GM18519 (cell line): ENCODE data around the gene RBBP8.
"Not testable (repeated sequence)": the region's sequence is repeated elsewhere in the genome, so short reads cannot be mapped to it uniquely, and the experiment has no call there.

Source experiments
- ATAC-seq: cut with Tn5 transposase; IDR thresholded peaks from one replicate; pipeline ENCODE4 v1.9.1; 2021; ENCODE audit warnings: mild to moderate bottlenecking, moderate library complexity; ENCODE audit not compliant: unreplicated experiment, low FRiP score

Gene RBBP8

GRCh38 chr18:22933206-22933965, at the start of gene RBBP8:
Gene RBBP8, plus strand, starts transcription at chr18:22933328. Its CDS starts 3,524 bp downstream, at chr18:22936852.
- peak; percentile 45 for ATAC-seq

DNA sequence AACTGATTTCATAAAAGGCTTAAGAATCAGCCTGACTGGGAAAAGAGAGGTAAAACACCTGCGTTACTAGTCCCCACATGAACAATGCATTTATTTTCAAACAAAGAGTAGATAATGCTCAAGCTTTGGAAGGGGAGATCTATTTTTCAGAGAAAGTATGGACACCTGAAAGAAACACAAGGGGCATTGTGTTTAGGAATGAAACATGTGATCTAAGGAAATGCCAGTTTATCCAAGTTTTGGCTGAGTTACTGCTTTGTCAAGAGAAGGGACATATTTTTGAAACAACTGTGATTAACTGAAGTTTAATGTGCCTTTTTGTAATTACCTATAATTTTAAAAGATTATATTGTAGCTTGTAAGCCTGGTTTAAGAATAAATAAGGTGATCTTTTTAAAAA, 49.3 kb upstream of the RBBP8 start:
- ATAC-seq, result no peak

DNA sequence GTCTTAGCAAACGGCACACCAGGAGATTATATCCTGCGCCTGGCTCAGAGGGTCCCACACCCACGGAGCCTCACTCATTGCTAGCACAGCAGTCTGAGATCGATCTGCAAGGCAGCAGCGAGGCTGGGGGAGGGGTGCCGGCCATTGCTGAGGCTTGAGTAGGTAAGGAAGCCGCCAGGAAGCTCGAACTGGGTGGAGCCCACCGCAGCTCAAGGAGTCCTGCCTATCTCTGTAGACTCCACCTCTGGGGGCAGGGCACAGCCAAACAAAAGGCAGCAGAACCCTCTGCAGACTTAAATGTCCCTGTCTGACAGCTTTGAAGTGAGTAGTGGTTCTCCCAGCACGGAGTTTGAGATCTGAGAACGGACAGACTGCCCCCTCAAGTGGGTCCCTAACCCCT, 47.4 kb upstream of the RBBP8 start:
- ATAC-seq, result not testable (repeated sequence)

GRCh38 chr18:22899421-22899820, 33.7 kb upstream of the RBBP8 start:
- ATAC-seq, result no peak

GRCh38 chr18:22900558-22901238, 32.4 kb upstream of the RBBP8 start:
- no peak for ATAC-seq

GRCh38 chr18:22902093-22902492, 31.0 kb upstream of the RBBP8 start:
- ATAC-seq, result no peak

- ATAC-seq, result not testable (repeated sequence)
These were observed 29.9 kb upstream of the RBBP8 start for GRCh38 chr18:22903248-22903647.

GRCh38 chr18:22912149-22912548, 21.0 kb upstream of the RBBP8 start:
- ATAC-seq, result no peak

DNA sequence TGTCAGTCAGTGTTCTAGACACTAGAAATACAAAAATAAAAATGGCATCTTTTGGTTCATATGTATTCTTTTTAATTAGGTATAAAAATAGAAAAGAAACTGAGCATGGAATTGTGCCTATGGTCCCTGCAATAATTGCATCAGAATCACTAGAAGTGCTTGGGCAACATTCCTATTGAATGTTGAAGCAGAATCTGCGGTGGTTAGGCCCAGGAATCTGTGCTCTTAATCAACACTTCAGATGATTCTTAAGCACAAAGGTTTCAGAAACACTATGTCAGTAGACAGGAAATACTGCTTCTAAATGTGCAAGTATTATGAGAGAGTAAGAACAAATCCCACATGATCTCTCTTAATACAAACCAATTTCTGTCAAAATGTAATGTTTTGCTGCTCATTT, 20.3 kb upstream of the RBBP8 start:
- ATAC-seq, result no peak

DNA sequence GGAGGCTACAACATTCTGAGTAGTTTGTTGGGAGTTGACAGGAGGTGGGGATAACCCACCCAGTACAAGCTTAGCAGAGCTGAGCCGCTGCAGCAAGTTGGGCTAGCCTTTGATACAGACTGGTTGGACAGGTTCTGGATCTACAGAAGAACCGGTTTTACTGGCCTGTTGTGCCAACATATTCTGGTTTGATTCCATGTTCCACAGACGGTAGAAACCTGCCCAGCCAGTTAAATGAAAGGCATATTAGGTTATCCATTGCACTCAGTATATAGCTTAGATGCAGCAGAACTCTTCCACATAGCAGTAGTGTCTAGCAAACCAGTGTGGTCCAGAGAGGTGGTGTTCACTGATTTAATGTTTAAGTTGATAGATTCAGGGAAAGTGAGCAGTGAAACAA, 19.3 kb upstream of the RBBP8 start:
- ATAC-seq, result no peak

DNA sequence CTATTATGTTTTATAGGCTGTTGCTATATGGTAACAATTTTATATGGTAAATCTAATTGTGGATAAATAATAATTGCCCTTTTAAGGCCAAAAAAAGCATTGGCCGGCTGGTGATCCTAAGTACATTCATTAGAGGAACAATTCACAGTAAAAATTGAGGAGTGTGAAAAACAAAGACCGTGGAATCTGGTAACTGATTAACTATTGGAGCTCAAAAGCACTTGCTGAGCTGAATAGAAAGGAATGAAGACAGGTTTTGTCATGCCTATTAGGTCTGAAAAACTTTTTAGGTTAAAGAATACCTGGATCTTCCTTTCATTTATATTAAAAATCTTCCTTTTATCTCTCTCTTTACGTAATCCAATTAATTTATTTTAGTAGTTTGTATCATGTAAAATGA, 18.5 kb upstream of the RBBP8 start:
- no peak for ATAC-seq

DNA sequence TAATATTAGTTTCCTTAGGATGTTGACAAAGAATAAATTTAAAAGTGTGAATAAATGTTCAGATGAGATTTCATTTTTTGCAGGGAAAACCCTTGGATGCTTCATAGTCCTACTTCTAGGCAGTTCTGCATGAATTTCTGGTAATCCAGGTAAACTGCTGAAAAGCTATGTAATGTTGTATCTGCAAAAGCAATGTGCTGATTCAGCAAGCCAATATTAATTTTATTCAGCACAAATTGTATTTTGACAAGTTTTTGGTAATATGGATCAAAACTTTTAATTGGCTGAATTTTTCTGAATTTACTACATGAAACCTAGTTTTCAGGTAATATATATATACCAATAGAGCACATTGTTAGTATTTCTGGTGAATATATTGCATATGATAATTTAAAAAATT, 17.8 kb upstream of the RBBP8 start:
- ATAC-seq, result no peak

DNA sequence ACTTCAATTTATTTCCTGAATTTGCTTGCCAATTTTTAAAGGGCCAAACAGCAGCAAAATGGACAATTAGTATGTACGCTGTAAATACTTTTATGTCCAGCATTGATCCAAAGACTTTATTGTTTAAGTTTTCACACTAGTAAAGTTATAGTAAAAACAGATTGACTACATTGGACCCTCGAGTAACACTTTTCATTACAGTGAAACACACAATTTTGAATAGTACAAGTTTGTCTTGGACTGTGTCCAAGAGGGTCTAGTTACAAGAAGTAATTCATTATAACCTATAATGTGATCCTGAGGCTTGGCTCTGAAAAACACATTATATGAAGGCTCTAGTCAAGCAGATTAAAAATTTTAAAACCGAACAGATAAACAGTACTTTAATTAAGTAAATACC, 11.4 kb upstream of the RBBP8 start:
- no peak for ATAC-seq

GRCh38 chr18:22924589-22924988, 8.5 kb upstream of the RBBP8 start:
- ATAC-seq, result no peak

DNA sequence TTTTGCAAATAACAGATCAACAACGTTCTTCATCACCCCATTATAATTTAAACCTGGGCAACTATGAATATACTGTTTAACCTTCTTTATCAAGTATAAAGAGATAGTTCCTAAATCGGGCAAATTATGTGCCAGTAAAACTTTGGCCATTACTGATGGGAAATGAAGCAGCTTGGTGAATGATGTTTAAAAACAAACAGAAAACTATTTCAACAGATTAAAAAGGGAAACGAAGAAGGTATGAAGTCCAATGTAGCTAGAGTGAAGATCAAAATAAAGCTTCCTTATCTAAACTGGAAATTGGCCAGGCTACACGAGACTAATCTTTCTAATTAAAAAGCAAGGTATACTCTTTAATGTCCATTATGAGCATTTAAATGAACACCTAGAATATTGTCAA, 6.7 kb upstream of the RBBP8 start:
- no peak for ATAC-seq

DNA sequence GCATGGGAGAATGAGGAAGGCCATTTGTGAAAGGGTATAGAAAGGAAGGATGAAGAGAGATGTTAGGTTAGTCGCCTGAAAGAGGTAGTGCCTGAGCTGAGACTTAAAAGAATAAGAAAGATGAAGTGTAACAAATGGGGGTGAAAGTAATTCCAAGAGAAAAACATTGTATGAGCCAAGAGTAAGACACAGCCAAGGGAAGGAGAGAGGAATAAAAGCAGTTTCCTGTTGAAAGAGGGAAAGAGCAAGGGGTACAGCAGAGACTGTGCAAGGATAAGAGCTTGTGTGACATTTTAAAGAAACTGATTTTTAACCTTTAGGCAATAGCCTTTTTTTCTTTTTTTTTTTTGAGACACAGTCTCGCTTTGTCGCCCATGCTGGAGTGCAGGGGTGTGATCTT, 4.8 kb upstream of the RBBP8 start:
- ATAC-seq, result no peak

DNA sequence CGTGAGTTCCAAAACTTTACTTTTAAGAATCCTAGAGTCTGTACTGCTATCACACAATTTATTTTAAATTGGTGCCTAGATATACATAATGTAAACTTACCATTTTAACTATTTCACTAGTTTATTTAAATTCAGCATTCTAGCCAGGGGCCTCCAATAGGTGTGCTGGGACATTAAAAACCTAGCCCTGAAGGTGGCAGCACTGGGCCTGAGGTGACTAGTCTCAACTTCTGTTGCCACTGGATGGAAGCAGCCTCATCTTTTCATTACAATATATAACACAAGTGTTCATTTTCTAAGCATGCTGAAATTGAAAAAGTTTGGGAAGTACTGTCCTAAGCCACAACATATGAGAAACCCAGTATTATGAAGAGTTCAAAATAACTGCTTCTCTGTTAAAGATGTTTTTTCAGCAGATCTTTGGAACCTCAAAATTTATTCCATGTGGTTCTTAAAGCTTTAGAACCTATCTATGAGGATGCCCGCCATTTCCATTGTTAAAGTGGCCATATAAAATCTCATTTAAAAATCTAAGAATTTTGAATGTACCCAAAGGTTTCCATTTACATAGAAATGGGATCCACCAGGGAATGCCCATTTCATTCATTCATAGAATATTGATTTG, 2.9 kb upstream of the RBBP8 start:
- ATAC-seq, result no peak

DNA sequence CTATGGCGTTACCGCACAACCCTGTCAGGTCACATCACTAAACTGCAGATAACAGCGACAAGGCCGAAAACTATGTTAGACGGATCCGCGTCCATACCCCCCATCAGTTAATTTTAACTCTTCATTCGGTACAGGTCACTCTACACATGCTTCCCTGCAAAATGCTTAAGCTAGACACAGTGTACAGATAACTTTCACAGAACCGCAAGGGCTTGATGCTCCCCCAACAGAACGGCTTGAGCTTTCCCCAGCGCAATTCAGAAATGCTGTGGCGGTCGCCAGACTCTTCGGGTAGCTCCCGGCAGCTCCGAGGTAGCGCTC, 283 bp upstream of the RBBP8 start:
- peak; percentile 27 for ATAC-seq

- ATAC-seq, result peak; percentile 5
These were observed 867 bp downstream of the RBBP8 start for GRCh38 chr18:22933966-22934423.

DNA sequence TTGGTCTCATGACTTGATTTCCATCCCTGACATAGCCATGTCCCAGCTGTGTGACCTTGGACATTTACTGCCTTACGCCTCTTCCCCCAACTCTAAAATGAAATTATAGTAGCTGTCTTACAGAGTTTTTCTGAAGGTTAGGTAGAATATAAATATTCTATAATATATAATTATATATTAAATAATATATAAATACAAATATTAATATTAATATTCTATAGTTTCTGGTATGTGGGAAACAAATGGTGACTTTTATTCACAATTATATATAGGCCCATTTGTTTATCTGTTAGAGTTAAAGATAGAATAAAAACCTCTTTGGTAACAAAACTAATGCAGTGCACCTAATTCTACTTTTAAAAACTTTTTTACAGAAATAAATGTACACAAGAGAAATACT, 1.7 kb downstream of the RBBP8 start:
- no peak for ATAC-seq

GRCh38 chr18:22935431-22935830, 2.3 kb downstream of the RBBP8 start:
- ATAC-seq, result no peak

DNA sequence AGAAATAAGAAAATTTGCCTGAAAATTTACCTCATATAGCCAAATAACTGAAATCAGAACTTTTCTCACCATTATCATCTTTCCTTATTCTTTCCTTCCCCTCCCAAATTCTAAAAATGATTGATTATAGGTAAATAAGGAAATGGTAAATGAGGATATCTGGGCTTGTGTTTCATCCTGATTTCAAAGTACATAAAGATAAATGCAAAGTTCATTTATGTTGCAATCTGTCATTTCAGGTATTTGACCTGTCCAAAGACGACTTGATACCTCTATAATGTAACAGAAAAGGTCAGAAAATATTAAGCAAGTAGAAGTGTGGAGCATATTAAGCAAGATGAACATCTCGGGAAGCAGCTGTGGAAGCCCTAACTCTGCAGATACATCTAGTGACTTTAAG, 3.4 kb downstream of the RBBP8 start:
- ATAC-seq, result no peak
